SK-N-SH treated with all-trans-retinoic acid at 6 μM for 48 hours (cell line): Measurements from ENCODE around the gene TMX4.

Source experiments
- ATAC-seq: fragments of 200-7000 bp; cut with Tn5 transposase; 3 replicates; pipeline ENCODE4 v1.9.1; 2020; ENCODE audit warnings: mild to moderate bottlenecking, moderate library complexity
- ARNTL ChIP-seq: fragments of 450-650 bp; formaldehyde crosslinking; IDR thresholded peaks from 2 replicates; pipeline ENCODE4 v1.5.0; 2020; ENCODE audit warnings: low read depth, mild to moderate bottlenecking, moderate library complexity, borderline replicate concordance
- BACH2 ChIP-seq: fragments of 250-450 bp; sonication (Bioruptor Pico); IDR thresholded peaks from 2 replicates; pipeline ENCODE4 v1.9.0; 2021; ENCODE audit warnings: mild to moderate bottlenecking, borderline replicate concordance
- CREB5 ChIP-seq: fragments of 250-450 bp; sonication (Bioruptor Pico); IDR thresholded peaks from 2 replicates; pipeline ENCODE4 v1.5.1; 2020; ENCODE audit warnings: low read depth, mild to moderate bottlenecking, moderate library complexity
- CSDC2 ChIP-seq: fragments of 250-450 bp; sonication (Bioruptor Pico); IDR thresholded peaks from 2 replicates; pipeline ENCODE4 v1.5.0; 2020; ENCODE audit warnings: mild to moderate bottlenecking, moderate library complexity
- CSRNP3 ChIP-seq: fragments of 250-450 bp; sonication (Bioruptor Pico); IDR thresholded peaks from 2 replicates; pipeline ENCODE4 v1.5.1; 2021; ENCODE audit warnings: mild to moderate bottlenecking, moderate library complexity
- ESRRG ChIP-seq: fragments of 250-450 bp; sonication (Bioruptor Pico); IDR thresholded peaks from 2 replicates; pipeline ENCODE4 v1.6.1; 2021; ENCODE audit warnings: mild to moderate bottlenecking
- GLIS3 ChIP-seq: fragments of 250-450 bp; sonication (Bioruptor Pico); IDR thresholded peaks from 2 replicates; pipeline ENCODE4 v1.5.0; 2020; ENCODE audit warnings: mild to moderate bottlenecking, moderate library complexity
- ISL1 ChIP-seq: fragments of 250-450 bp; sonication (Bioruptor Pico); IDR thresholded peaks from 2 replicates; pipeline ENCODE4 v2.1.2; 2022; ENCODE audit warnings: mild to moderate bottlenecking, moderate library complexity
- OSR1 ChIP-seq: fragments of 250-450 bp; sonication (Bioruptor Pico); IDR thresholded peaks from 2 replicates; pipeline ENCODE4 v1.8.0; 2022; ENCODE audit warnings: moderate library complexity, mild to moderate bottlenecking, inconsistent platforms
- POU6F1 ChIP-seq: fragments of 250-450 bp; sonication (Bioruptor Pico); IDR thresholded peaks from 2 replicates; pipeline ENCODE4 v1.8.0; 2021; ENCODE audit warnings: low read depth, mild to moderate bottlenecking, moderate library complexity, borderline replicate concordance
- PPARA ChIP-seq: fragments of 250-450 bp; sonication (Bioruptor Pico); IDR thresholded peaks from 2 replicates; pipeline ENCODE4 v1.5.0; 2020; ENCODE audit warnings: mild to moderate bottlenecking, borderline replicate concordance
- RARB ChIP-seq: fragments of 250-450 bp; sonication (Bioruptor Pico); IDR thresholded peaks from 2 replicates; pipeline ENCODE4 v1.8.0; 2021; ENCODE audit warnings: mild to moderate bottlenecking, moderate library complexity
- SNAI2 ChIP-seq: fragments of 250-450 bp; sonication (Bioruptor Pico); IDR thresholded peaks from 2 replicates; pipeline ENCODE4 v1.5.0; 2020; ENCODE audit warnings: mild to moderate bottlenecking, moderate library complexity
- TCF4 ChIP-seq: fragments of 250-450 bp; sonication (Bioruptor Pico); IDR thresholded peaks from 2 replicates; pipeline ENCODE4 v1.8.0; 2021; ENCODE audit warnings: mild to moderate bottlenecking, moderate library complexity, borderline replicate concordance
- TOX ChIP-seq: fragments of 250-450 bp; sonication (Bioruptor Pico); IDR thresholded peaks from 2 replicates; pipeline ENCODE4 v1.8.0; 2021; ENCODE audit warnings: mild to moderate bottlenecking, moderate library complexity, borderline replicate concordance
- TSHZ2 ChIP-seq: fragments of 250-450 bp; sonication (Bioruptor Pico); IDR thresholded peaks from 2 replicates; pipeline ENCODE4 v1.5.0; 2020; ENCODE audit warnings: mild to moderate bottlenecking, moderate library complexity
- ZC3H10 ChIP-seq: fragments of 250-450 bp; sonication (Bioruptor Pico); IDR thresholded peaks from 2 replicates; pipeline ENCODE4 v1.5.1; 2021; ENCODE audit warnings: mild to moderate bottlenecking, moderate library complexity
- ZFP3 ChIP-seq: fragments of 250-450 bp; sonication (Bioruptor Pico); IDR thresholded peaks from 2 replicates; pipeline ENCODE4 v1.5.0; 2020; ENCODE audit warnings: mild to moderate bottlenecking, moderate library complexity
- ZFP30 ChIP-seq: fragments of 450-650 bp; formaldehyde crosslinking; IDR thresholded peaks from 2 replicates; pipeline ENCODE4 v1.5.0; 2022; ENCODE audit warnings: mild to moderate bottlenecking, moderate library complexity
- ZNF565 ChIP-seq: fragments of 450-650 bp; formaldehyde crosslinking; conservative IDR thresholded peaks from 2 replicates; pipeline ENCODE4 v1.5.0; 2020; ENCODE audit warnings: low read depth, mild to moderate bottlenecking, moderate library complexity
- ZNF8 ChIP-seq: fragments of 450-650 bp; formaldehyde crosslinking; IDR thresholded peaks from 2 replicates; pipeline ENCODE4 v1.5.0; 2020; ENCODE audit warnings: mild to moderate bottlenecking, moderate library complexity

Gene TMX4

GRCh38 chr20:8007490-8007889 is 12.1 kb downstream of the TMX4 start (continued):
- TF ChIP-seq OSR1: no peak
- TF ChIP-seq ZFP3 (CRISPR knock-in tag): no peak
- TF ChIP-seq CSRNP3: no peak
- no peak for TF ChIP-seq SNAI2 (CRISPR knock-in tag)
- TF ChIP-seq ZFP30 (CRISPR knock-in tag): no peak

DNA sequence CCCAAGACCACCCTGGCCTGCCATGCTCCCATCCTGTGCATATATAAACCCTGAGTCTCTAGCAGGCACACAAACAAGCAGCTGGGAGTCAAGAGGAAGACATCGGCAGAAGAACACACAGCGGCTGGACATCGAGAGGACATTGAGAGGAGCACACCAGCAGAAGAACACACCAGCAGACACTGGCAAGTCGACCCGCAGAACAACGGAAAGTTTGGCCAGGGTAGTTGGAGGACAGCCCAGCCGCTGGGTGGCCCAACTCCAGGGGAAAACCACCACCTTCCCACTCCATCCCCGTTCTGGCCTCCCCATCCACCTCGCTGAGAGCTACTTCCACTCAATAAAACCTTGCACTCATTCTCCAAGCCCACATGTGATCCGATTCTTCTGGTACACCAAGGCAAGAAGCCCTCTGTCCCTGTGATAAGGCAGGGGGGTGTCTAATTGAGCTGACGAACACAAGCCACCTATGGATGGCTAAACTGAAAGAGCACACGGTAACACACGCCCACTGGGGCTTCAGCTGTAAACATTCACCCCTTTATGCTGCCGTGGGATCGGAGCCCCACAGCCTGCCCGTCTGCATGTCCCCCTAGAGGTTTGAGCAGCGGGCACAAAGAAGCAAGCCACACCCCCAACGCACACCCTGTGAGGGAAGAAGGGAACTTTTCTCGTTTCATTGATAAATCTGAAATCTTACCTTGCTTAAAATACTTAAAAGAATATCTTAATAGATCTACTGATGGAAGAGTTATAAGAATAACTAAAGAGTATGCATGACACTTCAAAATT is 13.8 kb downstream of the TMX4 start:
- TF ChIP-seq ZNF8 (CRISPR knock-in tag) (no peak), TOX (no peak)
- no peak for ATAC-seq

DNA sequence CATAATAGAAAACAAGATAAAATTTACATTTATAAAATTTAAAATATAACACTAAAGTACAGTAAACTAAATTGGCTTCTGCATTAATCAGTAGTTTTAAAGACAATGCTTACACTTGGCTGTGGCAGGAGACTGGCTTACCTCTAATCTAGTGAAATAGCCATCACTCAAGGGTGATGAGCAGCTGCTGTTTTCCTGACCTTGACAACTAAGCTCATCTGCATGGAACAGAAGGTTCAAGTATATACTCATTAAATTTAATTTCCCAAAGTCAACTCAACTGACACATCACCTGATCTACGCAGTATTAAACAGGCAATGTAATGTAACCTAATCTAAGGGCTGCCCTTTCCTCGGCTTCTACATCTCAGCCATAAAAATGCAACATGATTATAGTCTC is 14.5 kb downstream of the TMX4 start:
- no peak for ATAC-seq
- TF ChIP-seq ZNF8 (CRISPR knock-in tag): no peak
- TF ChIP-seq CSRNP3: no peak
- no peak for TF ChIP-seq ZFP30 (CRISPR knock-in tag)
- TF ChIP-seq ZNF565 (CRISPR knock-in tag): no peak
- TF ChIP-seq ZC3H10 (CRISPR knock-in tag): no peak
- no peak for TF ChIP-seq BACH2 (CRISPR knock-in tag)
- TF ChIP-seq PPARA (CRISPR knock-in tag): no peak
- no peak for TF ChIP-seq CSDC2 (CRISPR knock-in tag)
- TF ChIP-seq POU6F1 (CRISPR knock-in tag): no peak
- no peak for TF ChIP-seq ARNTL
- no peak for TF ChIP-seq SNAI2 (CRISPR knock-in tag)

GRCh38 chr20:8002056-8002455 is 17.5 kb downstream of the TMX4 start:
- TF ChIP-seq POU6F1 (CRISPR knock-in tag) (no peak), CSDC2 (CRISPR knock-in tag) (no peak), RARB (CRISPR knock-in tag) (no peak), ZNF565 (CRISPR knock-in tag) (no peak), ISL1 (no peak), TSHZ2 (CRISPR knock-in tag) (no peak), PPARA (CRISPR knock-in tag) (no peak), TOX (no peak), CSRNP3 (no peak), ARNTL (no peak), GLIS3 (CRISPR knock-in tag) (no peak), ZC3H10 (CRISPR knock-in tag) (no peak), ESRRG (CRISPR knock-in tag) (no peak), ZFP30 (CRISPR knock-in tag) (no peak), SNAI2 (CRISPR knock-in tag) (no peak), TCF4 (CRISPR knock-in tag) (no peak), CREB5 (no peak)
- no peak for ATAC-seq
